KMS-11 (cell line): Measurements from ENCODE around the gene PDE1C.

Source experiments
- H2AFZ ChIP-seq: fragments of 200-600 bp; sonication (generic); 2 replicates; pipeline ENCODE4 v1.6.1; 2016; ENCODE audit warnings: antibody characterized with exemption, mixed run types, low read depth
- H3K27ac ChIP-seq: fragments of 200-600 bp; sonication (generic); 2 replicates; pipeline ENCODE4 v1.6.1; 2016; ENCODE audit warnings: mild to moderate bottlenecking, mixed run types
- H3K27me3 ChIP-seq: fragments of 200-600 bp; sonication (generic); 2 replicates; pipeline ENCODE4 v1.6.1; 2017; ENCODE audit warnings: mild to moderate bottlenecking, low read depth, mixed run types, moderate library complexity; ENCODE audit not compliant: insufficient read depth
- H3K36me3 ChIP-seq: fragments of 200-600 bp; sonication (generic); 2 replicates; pipeline ENCODE4 v1.6.1; 2017; ENCODE audit warnings: mild to moderate bottlenecking, mixed run types; ENCODE audit not compliant: insufficient read depth
- H3K4me1 ChIP-seq: fragments of 200-600 bp; sonication (generic); 2 replicates; pipeline ENCODE4 v1.6.1; 2016; ENCODE audit warnings: mild to moderate bottlenecking, low read depth, mixed run types; ENCODE audit not compliant: poor library complexity, severe bottlenecking
- H3K4me2 ChIP-seq: fragments of 200-600 bp; sonication (generic); 2 replicates; pipeline ENCODE4 v1.7.0; 2016; ENCODE audit warnings: mild to moderate bottlenecking, mixed run types
- H3K4me3 ChIP-seq: fragments of 200-600 bp; sonication (generic); IDR thresholded peaks from 2 replicates; pipeline ENCODE4 v1.6.1; 2017; ENCODE audit warnings: low read depth, low read length, mixed read lengths; ENCODE audit not compliant: insufficient read depth
- H3K79me2 ChIP-seq: fragments of 200-600 bp; sonication (generic); 2 replicates; pipeline ENCODE4 v1.6.1; 2016; ENCODE audit warnings: low read depth, mixed run types; ENCODE audit not compliant: insufficient read depth
- H3K9ac ChIP-seq: fragments of 200-600 bp; sonication (generic); 2 replicates; pipeline ENCODE4 v1.6.1; 2016; ENCODE audit warnings: mild to moderate bottlenecking, mixed run types
- H4K20me1 ChIP-seq: fragments of 200-600 bp; sonication (generic); 2 replicates; pipeline ENCODE4 v1.6.1; 2016; ENCODE audit warnings: mild to moderate bottlenecking, mixed run types; ENCODE audit not compliant: insufficient read depth
- CTCF ChIP-seq: fragments of 200-600 bp; sonication (generic); conservative IDR thresholded peaks from 2 replicates; pipeline ENCODE4 v1.6.1; 2017; ENCODE audit warnings: low read depth, mild to moderate bottlenecking, antibody characterized with exemption, low read length, moderate library complexity, mixed read lengths

Gene PDE1C

GRCh38 chr7:31785101-31785500 is 285.1 kb downstream of the PDE1C start:
- H3K9ac ChIP-seq, result no peak overlapping the region
- no peaks in the 10 kb centered on the region for H3K4me1 ChIP-seq
- no peaks in the 10 kb centered on the region for H3K27me3 ChIP-seq
- no peaks in the 10 kb centered on the region for H3K79me2 ChIP-seq
- H3K4me3 ChIP-seq, result no peak overlapping the region
- no peak overlapping the region for H3K4me2 ChIP-seq
- TF ChIP-seq CTCF, result no peak
- H3K27ac ChIP-seq, result no peak overlapping the region
- no peaks in the 10 kb centered on the region for H3K36me3 ChIP-seq
- no peak overlapping the region for H2AFZ ChIP-seq
- no peaks in the 10 kb centered on the region for H4K20me1 ChIP-seq

DNA sequence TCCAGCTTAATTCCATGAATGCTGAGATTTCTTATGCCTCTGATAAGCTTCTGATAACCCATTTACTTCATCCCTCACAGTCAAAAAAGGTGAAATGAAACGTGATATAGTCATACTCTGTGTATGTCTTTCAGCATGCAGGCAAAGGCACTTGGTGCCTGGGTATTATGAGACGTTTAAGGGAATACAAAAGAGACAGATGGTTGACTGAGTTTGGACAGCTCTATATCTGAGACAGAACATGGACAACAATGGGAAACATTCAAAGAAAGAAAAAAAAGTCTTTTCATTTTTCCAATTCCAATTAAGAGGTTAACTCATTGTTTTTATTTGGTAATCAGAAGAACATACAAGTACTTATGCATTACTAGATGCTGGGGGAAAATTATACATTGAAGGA is 287.0 kb downstream of the PDE1C start:
- TF ChIP-seq CTCF, result no peak

GRCh38 chr7:31782411-31782991 is 287.7 kb downstream of the PDE1C start:
- Histone ChIP-seq H3K4me2 (no peak overlapping the region), H3K79me2 (no peaks in the 10 kb centered on the region), H3K4me3 (no peak overlapping the region), H3K36me3 (no peaks in the 10 kb centered on the region), H3K27ac (no peak overlapping the region), H4K20me1 (no peaks in the 10 kb centered on the region), H3K4me1 (no peaks in the 10 kb centered on the region), H3K27me3 (no peaks in the 10 kb centered on the region), H2AFZ (no peak overlapping the region), H3K9ac (no peak overlapping the region)
- peak; percentile 81 for TF ChIP-seq CTCF

More for the DNA sequence above, 287.0 kb downstream of the PDE1C start:
- no peaks in the 10 kb centered on the region for H3K79me2 ChIP-seq
- H3K4me2 ChIP-seq, result no peak overlapping the region
- H2AFZ ChIP-seq, result no peak overlapping the region
- no peak overlapping the region for H3K27ac ChIP-seq
- no peaks in the 10 kb centered on the region for H4K20me1 ChIP-seq
- H3K4me1 ChIP-seq, result no peaks in the 10 kb centered on the region
- no peaks in the 10 kb centered on the region for H3K27me3 ChIP-seq
- no peaks in the 10 kb centered on the region for H3K36me3 ChIP-seq
- no peak overlapping the region for H3K4me3 ChIP-seq
- H3K9ac ChIP-seq, result no peak overlapping the region

DNA sequence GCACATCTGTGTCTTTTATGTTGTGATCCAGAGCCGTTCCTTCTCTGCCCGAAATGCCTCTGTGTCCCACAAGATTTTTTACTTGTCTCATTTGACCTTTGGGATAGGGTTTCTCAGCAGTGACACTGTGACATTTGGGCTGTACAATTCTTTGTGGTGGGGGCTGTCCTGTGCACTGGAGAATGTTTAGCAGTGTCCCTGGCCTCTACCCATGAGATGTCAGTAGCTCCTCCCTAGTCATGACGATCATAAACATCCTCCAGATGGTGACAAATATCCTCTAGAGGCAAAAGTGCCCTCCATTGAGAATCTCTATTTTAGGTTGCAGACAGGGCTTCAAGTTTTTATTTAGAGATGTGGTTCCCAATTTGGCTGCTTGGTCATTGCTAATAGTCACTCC is 291.9 kb downstream of the PDE1C start:
- no peaks in the 10 kb centered on the region for H3K79me2 ChIP-seq
- no peak overlapping the region for H3K27ac ChIP-seq
- H4K20me1 ChIP-seq, result no peaks in the 10 kb centered on the region
- H3K27me3 ChIP-seq, result no peaks in the 10 kb centered on the region
- no peaks in the 10 kb centered on the region for H3K36me3 ChIP-seq
- H2AFZ ChIP-seq, result no peak overlapping the region
- H3K4me3 ChIP-seq, result no peak overlapping the region
- H3K4me1 ChIP-seq, result no peaks in the 10 kb centered on the region
- H3K4me2 ChIP-seq, result no peak overlapping the region
- no peak overlapping the region for H3K9ac ChIP-seq
- TF ChIP-seq CTCF, result no peak

DNA sequence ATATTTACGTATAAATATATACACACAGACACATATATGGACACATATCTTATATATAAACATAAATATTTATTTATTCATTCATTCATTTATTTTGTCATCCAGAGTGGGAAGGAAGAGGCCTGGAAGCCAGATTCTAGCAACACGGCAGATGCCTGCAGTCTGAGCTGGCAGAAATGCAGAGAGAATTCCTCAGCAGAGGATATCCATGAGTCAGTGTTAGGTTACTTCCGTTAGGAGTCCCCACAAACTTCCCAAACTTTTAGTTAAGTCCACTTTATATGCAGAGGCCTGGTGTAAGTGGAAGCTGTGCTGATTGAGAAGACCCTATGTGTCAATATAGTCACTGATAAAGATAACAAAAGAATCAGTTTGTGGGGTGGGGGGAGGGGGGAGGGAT is 293.6 kb downstream of the PDE1C start:
- Histone ChIP-seq H2AFZ (no peak overlapping the region), H3K4me2 (no peak overlapping the region), H3K79me2 (no peaks in the 10 kb centered on the region), H4K20me1 (no peaks in the 10 kb centered on the region), H3K4me1 (no peaks in the 10 kb centered on the region), H3K27ac (no peak overlapping the region), H3K4me3 (no peak overlapping the region), H3K27me3 (no peaks in the 10 kb centered on the region), H3K9ac (no peak overlapping the region), H3K36me3 (no peaks in the 10 kb centered on the region)
- no peak for TF ChIP-seq CTCF
